ENCODE data around the gene TDRD5.

The TDRD5 gene

DNA sequence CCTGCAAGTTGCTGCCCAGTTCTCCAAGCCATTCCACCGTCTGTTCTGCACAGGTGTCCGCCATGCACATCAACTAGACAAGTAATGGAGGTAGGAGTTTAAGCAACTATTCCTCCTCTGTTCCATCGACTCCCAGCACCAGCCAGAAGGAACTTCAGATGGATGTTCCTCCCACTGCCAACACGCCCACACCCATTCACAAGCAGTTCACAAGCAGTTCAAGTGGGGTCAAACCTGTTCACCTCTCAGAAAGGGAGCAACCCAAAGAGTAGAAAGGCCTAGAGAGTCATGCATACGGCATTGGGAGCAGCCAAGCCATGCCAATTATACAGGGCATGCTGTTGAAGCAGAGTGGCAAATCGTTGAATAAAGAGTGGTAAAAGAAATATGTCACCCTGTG is 4.3 kb upstream of the TDRD5 start:
- TF ChIP-seq, protein P1, sequence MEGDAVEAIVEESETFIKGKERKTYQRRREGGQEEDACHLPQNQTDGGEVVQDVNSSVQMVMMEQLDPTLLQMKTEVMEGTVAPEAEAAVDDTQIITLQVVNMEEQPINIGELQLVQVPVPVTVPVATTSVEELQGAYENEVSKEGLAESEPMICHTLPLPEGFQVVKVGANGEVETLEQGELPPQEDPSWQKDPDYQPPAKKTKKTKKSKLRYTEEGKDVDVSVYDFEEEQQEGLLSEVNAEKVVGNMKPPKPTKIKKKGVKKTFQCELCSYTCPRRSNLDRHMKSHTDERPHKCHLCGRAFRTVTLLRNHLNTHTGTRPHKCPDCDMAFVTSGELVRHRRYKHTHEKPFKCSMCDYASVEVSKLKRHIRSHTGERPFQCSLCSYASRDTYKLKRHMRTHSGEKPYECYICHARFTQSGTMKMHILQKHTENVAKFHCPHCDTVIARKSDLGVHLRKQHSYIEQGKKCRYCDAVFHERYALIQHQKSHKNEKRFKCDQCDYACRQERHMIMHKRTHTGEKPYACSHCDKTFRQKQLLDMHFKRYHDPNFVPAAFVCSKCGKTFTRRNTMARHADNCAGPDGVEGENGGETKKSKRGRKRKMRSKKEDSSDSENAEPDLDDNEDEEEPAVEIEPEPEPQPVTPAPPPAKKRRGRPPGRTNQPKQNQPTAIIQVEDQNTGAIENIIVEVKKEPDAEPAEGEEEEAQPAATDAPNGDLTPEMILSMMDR (IDR thresholded peaks at IDR 0.05; ENCODE audit: low read depth, low read length) = no peak
- DNase-seq (ENCODE audit: low read depth in 2 of 2) = no peak

DNA sequence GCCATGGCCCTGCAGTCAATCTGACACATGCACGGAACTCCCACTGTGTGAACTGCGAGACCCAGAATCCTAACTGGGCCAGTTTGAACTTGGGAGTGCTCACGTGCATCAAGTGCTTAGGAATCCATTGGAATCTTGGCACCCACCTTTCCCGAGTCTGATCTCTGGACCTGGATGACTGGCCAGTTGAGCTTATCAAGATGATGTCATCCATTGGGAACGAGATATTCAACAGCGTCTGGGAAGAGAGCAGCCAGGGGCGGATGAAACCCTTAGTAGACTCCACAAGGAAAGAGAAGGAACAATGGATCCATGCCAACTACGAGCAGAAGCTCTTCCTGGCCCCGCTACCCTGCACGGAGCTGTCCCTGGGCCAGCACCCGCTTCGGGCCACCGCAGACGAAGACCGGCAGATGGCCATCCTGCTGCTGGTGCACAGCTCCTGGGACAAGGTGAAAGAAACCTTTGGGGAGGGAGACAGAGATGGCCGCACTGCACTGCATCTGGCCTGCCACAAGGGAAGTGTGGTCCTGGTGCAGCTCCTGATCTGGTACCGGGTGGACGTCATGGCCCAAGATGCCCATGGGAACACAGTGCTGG is 3.1 kb upstream of the TDRD5 start:
- TF ChIP-seq, protein P1 (IDR thresholded peaks at IDR 0.05; ENCODE audit: low read depth, low read length) = no peak
- no peak for DNase-seq (ENCODE audit: low read depth in 2 of 2)
- no peak overlapping the region for H3K4me3 ChIP-seq (replicated peaks in 1 of 2; ENCODE audit: low read depth in 2 of 2, low read length in 2 of 2)

More for the DNA sequence above, 4.3 kb upstream of the TDRD5 start:
- no peak overlapping the region for H3K4me3 ChIP-seq (replicated peaks in 1 of 2; ENCODE audit: low read depth in 2 of 2, low read length in 2 of 2)

DNA sequence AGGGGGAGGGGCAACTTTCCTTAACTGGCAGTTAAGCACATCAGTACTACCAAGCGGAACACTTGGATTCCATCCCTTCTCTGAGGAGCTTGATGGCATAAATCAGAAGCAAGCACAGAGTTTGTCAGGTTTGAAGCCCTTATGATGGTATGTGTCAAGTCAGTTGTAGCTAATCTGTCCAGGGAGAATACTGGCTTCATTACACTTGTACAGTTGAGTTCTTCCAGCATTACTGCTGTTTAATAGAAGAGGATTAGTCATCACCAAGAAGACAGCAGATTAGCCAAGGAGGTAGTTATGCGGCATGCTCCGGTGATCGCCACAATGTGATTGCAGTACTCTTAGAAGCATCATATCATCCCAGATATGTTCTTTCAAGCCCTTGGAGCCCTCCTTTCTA is 2.1 kb upstream of the TDRD5 start:
- TF ChIP-seq, protein P1 (IDR thresholded peaks at IDR 0.05; ENCODE audit: low read depth, low read length) = no peak
- H3K4me3 ChIP-seq (replicated peaks in 1 of 2; ENCODE audit: low read depth in 2 of 2, low read length in 2 of 2) = no peak overlapping the region
- DNase-seq (ENCODE audit: low read depth in 2 of 2) = no peak

DNA sequence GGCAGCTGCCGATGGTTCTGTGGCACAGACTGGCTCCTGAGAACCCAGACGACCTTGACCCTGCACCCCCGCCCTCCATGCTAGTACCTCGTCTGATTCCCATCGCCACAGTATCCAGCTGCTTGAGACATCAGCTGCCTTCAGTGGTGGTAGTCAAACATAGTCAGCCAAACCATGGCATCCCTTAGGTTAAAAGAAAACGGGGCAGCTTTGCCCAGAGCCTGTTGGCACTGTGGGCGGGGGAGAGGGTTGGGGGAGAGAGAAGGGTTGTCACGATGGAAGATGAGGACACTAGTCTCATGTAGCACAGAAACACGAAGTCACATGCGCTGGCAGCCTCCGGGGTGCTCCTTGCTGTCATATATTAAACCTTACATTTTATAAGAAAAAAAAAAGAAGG is 961 bp upstream of the TDRD5 start:
- TF ChIP-seq, protein P1 (IDR thresholded peaks at IDR 0.05; ENCODE audit: low read depth, low read length) = no peak
- no peak overlapping the region for H3K4me3 ChIP-seq (replicated peaks in 1 of 2; ENCODE audit: low read depth in 2 of 2, low read length in 2 of 2)
- DNase-seq (ENCODE audit: low read depth in 2 of 2) = no peak

DNA sequence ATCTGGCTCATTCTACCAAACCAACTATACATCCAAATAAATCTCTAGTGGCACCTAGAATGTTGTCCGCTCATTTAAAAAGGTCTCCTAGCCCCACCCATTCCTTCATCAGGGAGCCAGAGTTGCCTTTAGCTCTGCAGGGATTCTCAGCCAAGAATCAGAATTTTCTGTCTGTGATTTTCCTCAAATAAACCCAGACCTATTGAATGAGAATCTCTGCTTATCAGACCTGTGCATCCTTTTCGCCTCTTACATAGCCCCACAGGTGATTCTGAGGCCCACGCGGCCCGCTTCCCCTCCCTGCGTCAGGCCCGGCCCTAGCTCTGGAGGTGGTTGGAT is 410 bp upstream of the TDRD5 start:
- TF ChIP-seq, protein P1 (IDR thresholded peaks at IDR 0.05; ENCODE audit: low read depth, low read length) = no peak
- DNase-seq (ENCODE audit: low read depth in 2 of 2) = no peak
- H3K4me3 ChIP-seq (replicated peaks in 1 of 2; ENCODE audit: low read depth in 2 of 2, low read length in 2 of 2) = no peak overlapping the region

DNA sequence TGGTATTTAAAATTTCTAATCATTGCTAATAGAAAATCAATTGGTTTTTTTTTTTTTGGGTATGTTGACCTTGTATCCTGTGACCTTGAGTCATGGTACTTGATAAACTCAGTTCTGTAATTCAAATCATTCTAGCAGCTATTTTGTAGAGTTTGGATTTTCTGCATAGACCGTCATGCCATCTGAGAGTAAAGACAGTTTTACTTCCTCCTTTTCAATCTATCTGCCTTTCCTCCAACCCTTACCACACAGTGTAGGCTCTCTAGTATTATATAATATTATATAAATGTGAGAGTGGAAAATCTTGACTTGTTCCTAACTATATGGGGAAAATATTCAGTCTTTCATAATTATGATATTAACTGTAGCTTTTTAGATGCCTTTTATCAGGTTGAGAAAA is 7.0 kb downstream of the TDRD5 start:
- no peak for DNase-seq (ENCODE audit: low read depth in 2 of 2)
- H3K4me3 ChIP-seq (replicated peaks in 1 of 2; ENCODE audit: low read depth in 2 of 2, low read length in 2 of 2) = no peak overlapping the region
- TF ChIP-seq, protein P1 (IDR thresholded peaks at IDR 0.05; ENCODE audit: low read depth, low read length) = no peak

DNA sequence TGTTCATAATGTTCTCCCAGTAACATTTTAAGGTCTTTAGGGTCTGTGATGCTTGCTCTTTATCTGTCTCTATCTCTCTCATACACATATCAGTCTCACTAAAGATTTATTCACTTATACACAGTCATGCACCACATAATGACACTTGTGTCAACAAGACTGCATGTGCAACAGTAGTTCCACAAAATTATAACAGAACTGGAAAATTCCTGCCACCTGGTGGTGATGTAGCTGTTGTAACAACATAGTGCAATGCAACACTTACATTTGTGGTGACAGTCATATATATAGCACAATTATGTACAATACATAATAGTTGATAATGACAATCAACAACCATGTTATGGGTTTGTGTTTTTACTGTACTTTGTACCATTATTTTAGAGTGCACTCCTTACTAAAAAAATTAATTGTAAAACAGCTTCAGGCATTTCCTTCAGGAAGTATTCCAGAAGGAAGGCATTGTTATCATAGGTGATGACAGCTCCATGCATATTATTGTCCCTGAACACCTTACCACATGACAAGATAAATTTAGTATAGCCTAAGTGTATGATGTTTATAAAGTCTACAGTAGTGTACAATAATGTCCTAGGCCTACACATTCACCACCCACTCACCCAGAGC is 8.1 kb downstream of the TDRD5 start:
- peak; percentile 37 to 52 for DNase-seq (ENCODE audit: low read depth in 2 of 2)
- TF ChIP-seq, protein P1 (IDR thresholded peaks at IDR 0.05; ENCODE audit: low read depth, low read length) = peak; percentile 36
- no peak overlapping the region for H3K4me3 ChIP-seq (replicated peaks in 1 of 2; ENCODE audit: low read depth in 2 of 2, low read length in 2 of 2)

Data from cardiac fibroblast (primary cell).